Smooth muscle cell (in vitro differentiated cells): ENCODE results near the gene SGMS1. TPM values are rescaled to one million over a fixed set of nuclear protein-coding genes. Genes with fewer than 3 reads are reported as not detected.

Experiments used
- DNase-seq: peaks from one replicate; lab custom pipeline; 2025; ENCODE audit not compliant: unreplicated experiment; lab: John Stamatoyannopoulos, UW
- H2AFZ ChIP-seq: fragments of 200-600 bp; sonication (generic); 2 replicates; pipeline ENCODE4 v1.6.0; 2016; ENCODE audit warnings: antibody characterized with exemption, low read depth, mild to moderate bottlenecking
- H3F3A ChIP-seq: fragments of 200-600 bp; sonication (generic); 2 replicates; pipeline ENCODE4 v1.6.0; 2017; ENCODE audit warnings: antibody characterized with exemption, low read depth
- H3K27ac ChIP-seq: fragments of 200-600 bp; sonication (generic); 2 replicates; pipeline ENCODE4 v1.5.1; 2016; ENCODE audit warnings: low read depth, mild to moderate bottlenecking
- H3K27me3 ChIP-seq: fragments of 200-600 bp; sonication (generic); 2 replicates; pipeline ENCODE4 v1.6.1; 2016; ENCODE audit warnings: low read depth, mild to moderate bottlenecking
- H3K36me3 ChIP-seq: fragments of 200-600 bp; sonication (generic); 2 replicates; pipeline ENCODE4 v1.5.1; 2016; ENCODE audit warnings: low read depth
- H3K4me1 ChIP-seq: fragments of 200-600 bp; sonication (generic); 2 replicates; pipeline ENCODE4 v1.5.1; 2016; ENCODE audit warnings: low read depth
- H3K4me2 ChIP-seq: fragments of 200-600 bp; sonication (generic); 2 replicates; pipeline ENCODE4 v1.6.0; 2016; ENCODE audit warnings: mild to moderate bottlenecking
- H3K4me3 ChIP-seq: fragments of 200-600 bp; sonication (generic); 2 replicates; pipeline ENCODE4 v1.5.1; 2016; ENCODE audit warnings: mild to moderate bottlenecking
- H3K79me2 ChIP-seq: fragments of 200-600 bp; sonication (generic); 2 replicates; pipeline ENCODE4 v1.6.0; 2016; ENCODE audit warnings: low read depth, mild to moderate bottlenecking
- H3K9ac ChIP-seq: fragments of 200-600 bp; sonication (generic); 2 replicates; pipeline ENCODE4 v1.6.0; 2016; ENCODE audit warnings: low read depth
- H3K9me3 ChIP-seq: fragments of 200-600 bp; sonication (generic); replicated peaks from 2 replicates; pipeline ENCODE4 v1.5.1; 2016; ENCODE audit warnings: low read depth
- H4K20me1 ChIP-seq: fragments of 200-600 bp; sonication (generic); 2 replicates; pipeline ENCODE4 v1.6.0; 2016; ENCODE audit warnings: low read depth
- CTCF ChIP-seq: fragments of 200-600 bp; sonication (generic); IDR thresholded peaks from 2 replicates; pipeline ENCODE4 v1.5.1; 2017; ENCODE audit warnings: borderline replicate concordance, mild to moderate bottlenecking, antibody characterized with exemption; ENCODE audit not compliant: insufficient read depth, poor library complexity, severe bottlenecking
- WGBS: methylation state at CpG from one replicate; pipeline ENCODE4 v1.1.7; 2016; ENCODE audit warnings: low lambda C conversion rate; 5-methylcytosine and 5-hydroxymethylcytosine counted together
- polyA plus RNA-seq: library from polyadenylated mRNA; unstranded; fragments of >200 nt; fragmentation: Nextera tagmentation; extraction: Ambion mirVana; gene quantifications from 2 replicates; pipeline ENCODE4 v1.2.1, GENCODE V29; 2016
- total RNA-seq: library from RNA; depleted of rRNA; stranded (reverse); fragments of >200 nt; gene quantifications from 2 replicates; pipeline ENCODE4 v1.2.3, GENCODE V29; 2014

Gene SGMS1
- total and polyA plus RNA-seq, 2 experiments from 2014 or later = 4.0 to 14.3 TPM

GRCh38 chr10:50541317-50541716 is 82.4 kb downstream of the SGMS1 start:
- Histone ChIP-seq H3K4me3 (no peak overlapping the region), H2AFZ (no peak overlapping the region), H3K27me3 (no peaks in the 10 kb centered on the region), H3K27ac (no peak overlapping the region), H3K9ac (no peak overlapping the region), H3K9me3 (no peaks in the 10 kb centered on the region), H3K4me2 (no peak overlapping the region), H4K20me1 (no peaks in the 10 kb centered on the region), H3K4me1 (peaks cover 3% of the 10 kb centered on the region), H3K36me3 (no peaks in the 10 kb centered on the region), H3K79me2 (no peaks in the 10 kb centered on the region), H3F3A (no peaks in the 10 kb centered on the region)
- DNase-seq = no peak
- WGBS = 92% methylated on average over 2 of the region's 2 CpGs
- no peak for TF ChIP-seq CTCF

GRCh38 chr10:50540826-50541122 is 83.0 kb downstream of the SGMS1 start:
- no peak overlapping the region for H3K4me2 ChIP-seq
- H2AFZ ChIP-seq = no peak overlapping the region
- H3K79me2 ChIP-seq = no peaks in the 10 kb centered on the region
- DNase-seq = no peak
- H3F3A ChIP-seq = no peaks in the 10 kb centered on the region
- TF ChIP-seq CTCF = no peak
- WGBS = 100% methylated on average over 1 of the region's 1 CpG
- no peak overlapping the region for H3K27ac ChIP-seq
- no peaks in the 10 kb centered on the region for H3K36me3 ChIP-seq
- H3K4me3 ChIP-seq = no peak overlapping the region
- H3K27me3 ChIP-seq = no peaks in the 10 kb centered on the region
- no peak overlapping the region for H3K9ac ChIP-seq
- H3K4me1 ChIP-seq = peaks cover 3% of the 10 kb centered on the region
- no peaks in the 10 kb centered on the region for H4K20me1 ChIP-seq
- H3K9me3 ChIP-seq = no peaks in the 10 kb centered on the region

GRCh38 chr10:50540069-50540825 is 83.5 kb downstream of the SGMS1 start:
- 74% methylated on average over 3 of the region's 3 CpGs for WGBS
- H3K27ac ChIP-seq = no peak overlapping the region
- H3K4me2 ChIP-seq = no peak overlapping the region
- no peak for DNase-seq
- H3K9me3 ChIP-seq = no peaks in the 10 kb centered on the region
- H4K20me1 ChIP-seq = no peaks in the 10 kb centered on the region
- H3K9ac ChIP-seq = no peak overlapping the region
- no peak overlapping the region for H2AFZ ChIP-seq
- H3K4me1 ChIP-seq = peaks cover 3% of the 10 kb centered on the region
- H3K36me3 ChIP-seq = no peaks in the 10 kb centered on the region
- H3K27me3 ChIP-seq = no peaks in the 10 kb centered on the region
- H3K4me3 ChIP-seq = no peak overlapping the region
- H3K79me2 ChIP-seq = no peaks in the 10 kb centered on the region
- no peak for TF ChIP-seq CTCF
- no peaks in the 10 kb centered on the region for H3F3A ChIP-seq

GRCh38 chr10:50538555-50539398 is 85.0 kb downstream of the SGMS1 start:
- WGBS = 88% methylated on average over 7 of the region's 7 CpGs
- Histone ChIP-seq H3K27me3 (no peaks in the 10 kb centered on the region), H2AFZ (no peak overlapping the region), H3K9ac (no peak overlapping the region), H3K4me3 (no peak overlapping the region), H3K4me1 (peaks cover 3% of the 10 kb centered on the region), H3K4me2 (no peak overlapping the region), H3K9me3 (no peaks in the 10 kb centered on the region), H4K20me1 (no peaks in the 10 kb centered on the region), H3K27ac (no peak overlapping the region), H3K79me2 (no peaks in the 10 kb centered on the region), H3K36me3 (no peaks in the 10 kb centered on the region), H3F3A (no peaks in the 10 kb centered on the region)
- no peak for DNase-seq
- TF ChIP-seq CTCF = no peak
